ENCODE measurements around the gene KCNAB1. TPM values are rescaled to one million over a fixed set of nuclear protein-coding genes. Genes with fewer than 3 reads are reported as not detected.

Gene KCNAB1
- total and polyA plus RNA-seq, 4 donors, result 0.16 to 2.4 (median 0.72) TPM

- no peak for ATAC-seq (ENCODE audit: insufficient read depth, low FRiP score)
- DNase-seq, result peak in 1 of 3 donors; percentile 22
- Histone ChIP-seq H3K9ac (ENCODE audit: insufficient read depth in 1 of 2, low read length in 2 of 2) (no peak overlapping the region), H3K4me3 (no peak overlapping the region), H3K36me3 (ENCODE audit: control insufficient read depth in 4 of 4, insufficient read depth in 4 of 4, low read length in 4 of 4) (no peaks in the 10 kb centered on the region), H3K9me3 (ENCODE audit: control insufficient read depth in 4 of 4, insufficient read depth in 3 of 4, low read length in 3 of 4) (peaks cover 0 to 2% (median 0%) of the 10 kb centered on the region in 4 donors), H3K4me1 (ENCODE audit: control insufficient read depth in 5 of 5, insufficient read depth in 5 of 5, low read length in 5 of 5) (peaks cover 0 to 5% (median 0%) of the 10 kb centered on the region in 5 donors), H3K27me3 (ENCODE audit: control insufficient read depth in 3 of 3, insufficient read depth in 3 of 3, low read length in 2 of 3) (no peaks in the 10 kb centered on the region), H3K27ac (ENCODE audit: low read depth in 1 of 2, low read length in 1 of 2) (peak overlapping the region in 1 of 2 donors; percentile 47)
- TF ChIP-seq, protein P1, sequence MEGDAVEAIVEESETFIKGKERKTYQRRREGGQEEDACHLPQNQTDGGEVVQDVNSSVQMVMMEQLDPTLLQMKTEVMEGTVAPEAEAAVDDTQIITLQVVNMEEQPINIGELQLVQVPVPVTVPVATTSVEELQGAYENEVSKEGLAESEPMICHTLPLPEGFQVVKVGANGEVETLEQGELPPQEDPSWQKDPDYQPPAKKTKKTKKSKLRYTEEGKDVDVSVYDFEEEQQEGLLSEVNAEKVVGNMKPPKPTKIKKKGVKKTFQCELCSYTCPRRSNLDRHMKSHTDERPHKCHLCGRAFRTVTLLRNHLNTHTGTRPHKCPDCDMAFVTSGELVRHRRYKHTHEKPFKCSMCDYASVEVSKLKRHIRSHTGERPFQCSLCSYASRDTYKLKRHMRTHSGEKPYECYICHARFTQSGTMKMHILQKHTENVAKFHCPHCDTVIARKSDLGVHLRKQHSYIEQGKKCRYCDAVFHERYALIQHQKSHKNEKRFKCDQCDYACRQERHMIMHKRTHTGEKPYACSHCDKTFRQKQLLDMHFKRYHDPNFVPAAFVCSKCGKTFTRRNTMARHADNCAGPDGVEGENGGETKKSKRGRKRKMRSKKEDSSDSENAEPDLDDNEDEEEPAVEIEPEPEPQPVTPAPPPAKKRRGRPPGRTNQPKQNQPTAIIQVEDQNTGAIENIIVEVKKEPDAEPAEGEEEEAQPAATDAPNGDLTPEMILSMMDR (IDR thresholded peaks at IDR 0.05; ENCODE audit: control extremely low read depth, extremely low read depth), result no peak
- 56 to 78% methylated on average over 4 of the region's 4 CpGs for WGBS, 2 donors
Observed at GRCh38 chr3:156209631-156210335, 89.4 kb downstream of the KCNAB1 start.

GRCh38 chr3:156211583-156211982 lies 91.2 kb downstream of the KCNAB1 start:
- WGBS, 2 donors, result 5 to 35% methylated on average over 2 of the region's 2 CpGs
- ATAC-seq (ENCODE audit: insufficient read depth, low FRiP score), result no peak
- Histone ChIP-seq H3K4me1 (ENCODE audit: control insufficient read depth in 5 of 5, insufficient read depth in 5 of 5, low read length in 5 of 5) (peaks cover 0 to 5% (median 0%) of the 10 kb centered on the region in 5 donors), H3K9ac (ENCODE audit: insufficient read depth in 1 of 2, low read length in 2 of 2) (no peak overlapping the region), H3K4me3 (no peak overlapping the region), H3K27ac (ENCODE audit: low read depth in 1 of 2, low read length in 1 of 2) (no peak overlapping the region), H3K36me3 (ENCODE audit: control insufficient read depth in 4 of 4, insufficient read depth in 4 of 4, low read length in 4 of 4) (no peaks in the 10 kb centered on the region), H3K27me3 (ENCODE audit: control insufficient read depth in 3 of 3, insufficient read depth in 3 of 3, low read length in 2 of 3) (no peaks in the 10 kb centered on the region), H3K9me3 (ENCODE audit: control insufficient read depth in 4 of 4, insufficient read depth in 3 of 4, low read length in 3 of 4) (peaks cover 0 to 2% (median 0%) of the 10 kb centered on the region in 4 donors)
- TF ChIP-seq, protein P1 (IDR thresholded peaks at IDR 0.05; ENCODE audit: control extremely low read depth, extremely low read depth), result no peak
- no peak for DNase-seq

DNA sequence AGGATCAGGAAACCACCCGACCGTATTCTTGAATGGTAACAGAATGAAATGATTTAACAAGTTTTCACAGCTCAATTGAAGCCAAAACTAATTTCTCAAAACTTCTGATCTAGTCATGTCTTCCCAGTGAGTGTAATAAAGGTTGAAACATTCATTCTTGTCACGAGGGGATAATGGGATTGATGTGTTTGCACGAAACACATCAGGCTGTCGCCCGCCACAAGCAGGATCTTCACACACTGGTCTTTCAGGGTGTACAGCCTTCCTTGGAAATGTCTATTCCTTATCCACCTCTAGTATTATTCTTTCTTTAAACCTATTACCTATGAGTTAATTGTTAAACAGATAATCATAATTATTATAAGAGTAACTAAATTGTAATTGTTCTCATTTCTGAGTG lies 94.3 kb downstream of the KCNAB1 start:
- Histone ChIP-seq H3K27me3 (ENCODE audit: control insufficient read depth in 3 of 3, insufficient read depth in 3 of 3, low read length in 2 of 3) (no peaks in the 10 kb centered on the region), H3K9ac (ENCODE audit: insufficient read depth in 1 of 2, low read length in 2 of 2) (no peak overlapping the region), H3K9me3 (ENCODE audit: control insufficient read depth in 4 of 4, insufficient read depth in 3 of 4, low read length in 3 of 4) (peaks cover 0 to 3% (median 0%) of the 10 kb centered on the region in 4 donors), H3K4me1 (ENCODE audit: control insufficient read depth in 5 of 5, insufficient read depth in 5 of 5, low read length in 5 of 5) (peaks cover 0 to 3% (median 0%) of the 10 kb centered on the region in 5 donors), H3K4me3 (no peak overlapping the region), H3K27ac (ENCODE audit: low read depth in 1 of 2, low read length in 1 of 2) (no peak overlapping the region), H3K36me3 (ENCODE audit: control insufficient read depth in 4 of 4, insufficient read depth in 4 of 4, low read length in 4 of 4) (no peaks in the 10 kb centered on the region)
- ATAC-seq (ENCODE audit: insufficient read depth, low FRiP score), result no peak
- no peak for DNase-seq
- TF ChIP-seq, protein P1 (IDR thresholded peaks at IDR 0.05; ENCODE audit: control extremely low read depth, extremely low read depth), result no peak
- 74 to 89% methylated on average over 6 of the region's 6 CpGs for WGBS, 2 donors
